ENCODE results near the gene GABRB1.

GABRB1 gene

DNA sequence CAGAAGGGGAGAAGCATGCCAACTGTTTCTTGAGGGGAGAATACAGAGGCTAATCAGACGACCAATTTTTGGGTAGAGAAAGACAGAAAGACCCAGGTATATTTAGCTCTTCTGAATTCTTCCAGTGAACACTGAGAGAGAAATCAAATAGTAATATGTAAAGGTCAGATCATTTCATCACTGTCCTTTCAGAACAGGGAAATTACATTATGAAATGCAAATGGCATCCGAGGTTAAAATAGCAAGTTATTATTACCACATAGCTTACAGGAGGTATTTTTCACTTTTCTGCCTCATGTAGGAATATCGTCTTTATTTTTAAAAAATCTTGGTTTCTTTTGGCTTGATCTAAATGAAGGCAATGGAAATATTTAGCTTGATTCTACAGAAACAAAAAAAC lies 18.0 kb downstream of the GABRB1 start:
- DNase-seq (ENCODE audit: low read depth): no peak

DNA sequence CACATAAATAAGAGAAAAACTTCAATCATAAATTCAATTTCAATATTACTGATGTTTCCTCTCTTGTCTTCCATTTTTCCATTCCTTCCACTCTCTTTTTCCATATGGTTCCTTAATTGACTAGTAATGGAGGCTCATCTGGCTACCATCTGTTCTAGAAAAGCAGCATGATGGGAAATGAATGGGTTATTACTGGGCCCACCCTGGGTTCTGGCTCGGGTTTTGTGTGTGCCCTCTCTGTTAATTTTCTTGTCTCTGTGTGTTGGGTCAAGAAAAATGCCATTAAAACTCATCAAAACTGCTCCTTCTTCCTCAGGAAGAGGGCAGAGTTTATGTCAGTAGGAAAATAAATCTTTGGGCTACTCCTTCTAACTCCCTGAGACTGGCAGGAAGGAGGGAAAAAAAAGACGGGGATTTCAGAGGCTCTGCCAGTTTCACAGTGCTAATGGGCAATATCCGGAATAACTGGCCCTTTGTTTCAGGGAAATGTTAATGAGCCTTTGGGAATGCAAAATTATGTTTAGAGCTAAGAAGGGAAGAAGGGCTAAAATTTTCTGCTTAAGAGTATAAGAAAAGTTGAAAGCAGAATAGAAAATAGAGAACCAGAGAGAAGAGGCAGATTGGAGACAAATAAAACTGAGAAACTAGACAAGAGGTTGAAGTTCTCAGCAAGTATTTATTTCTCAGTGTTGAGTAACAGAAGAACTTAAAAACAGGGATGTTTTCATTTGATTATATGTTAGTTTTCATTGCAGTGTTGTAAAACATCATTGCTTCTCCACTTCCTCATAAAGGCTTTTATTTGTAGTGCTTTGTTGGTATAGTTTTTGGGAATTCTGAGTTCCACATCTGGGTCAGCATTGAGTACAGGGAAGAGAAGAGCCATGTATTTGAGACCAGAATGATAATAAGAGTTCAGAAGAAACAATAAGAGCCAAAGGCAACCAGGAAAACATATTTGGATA lies 19.7 kb downstream of the GABRB1 start:
- no peak for DNase-seq (ENCODE audit: low read depth)

DNA sequence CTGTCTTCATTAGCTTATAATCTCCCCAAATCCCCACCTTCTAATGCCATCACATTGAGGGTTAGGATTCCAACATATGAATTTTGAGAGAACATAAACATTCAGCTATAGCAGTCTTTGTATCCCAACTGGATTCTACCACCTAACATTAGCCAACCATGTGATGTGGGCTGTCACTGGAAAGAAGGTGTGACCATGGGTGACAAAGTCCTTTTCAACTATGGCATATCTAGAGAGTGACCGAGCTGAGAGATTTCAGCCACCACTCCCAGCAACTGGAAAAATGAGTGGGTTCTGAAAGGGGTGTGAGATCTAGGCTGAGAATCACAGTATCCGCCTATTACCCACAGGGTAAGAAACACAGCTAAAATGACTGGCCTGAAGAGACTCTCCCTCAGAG lies 22.1 kb downstream of the GABRB1 start:
- DNase-seq (ENCODE audit: low read depth): no peak

DNA sequence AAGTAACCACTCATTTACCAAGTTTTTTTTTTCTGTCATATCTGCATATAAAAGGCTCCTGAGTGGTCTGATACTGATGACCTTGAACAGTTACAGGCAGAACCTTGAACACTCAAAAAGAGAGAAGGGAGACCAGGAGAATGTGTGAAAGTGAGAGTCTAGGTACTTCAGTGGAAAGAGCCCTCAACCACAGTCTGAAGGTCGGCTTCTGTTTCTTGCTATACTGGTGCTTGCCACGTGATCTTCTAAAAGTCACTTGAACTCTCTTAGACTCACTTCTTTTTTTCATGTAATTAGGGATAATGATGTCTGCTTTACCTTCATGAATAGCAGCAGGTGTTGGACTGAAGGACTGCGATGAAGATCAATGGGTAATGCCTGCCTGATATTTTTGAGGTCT lies 22.8 kb downstream of the GABRB1 start:
- no peak for DNase-seq (ENCODE audit: low read depth)

DNA sequence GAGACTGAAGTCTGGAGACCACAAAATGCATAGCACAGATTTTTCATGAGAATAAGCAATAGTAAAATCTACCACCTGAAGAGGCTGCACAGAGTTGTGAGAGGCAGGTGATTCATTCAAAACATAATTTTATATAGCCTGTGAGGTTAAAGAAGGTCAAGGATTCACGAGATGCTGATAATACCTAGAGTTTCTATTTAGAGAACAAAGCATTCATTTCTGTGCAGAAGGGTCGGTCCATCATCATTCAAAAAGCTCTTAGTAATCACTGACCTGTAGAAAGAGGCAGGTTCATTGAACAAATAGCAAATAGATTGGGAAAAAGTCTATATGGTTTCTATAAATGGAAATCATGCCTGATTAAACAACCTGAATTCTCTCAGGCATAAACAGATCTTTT lies 26.6 kb downstream of the GABRB1 start:
- no peak for DNase-seq (ENCODE audit: low read depth)

DNA sequence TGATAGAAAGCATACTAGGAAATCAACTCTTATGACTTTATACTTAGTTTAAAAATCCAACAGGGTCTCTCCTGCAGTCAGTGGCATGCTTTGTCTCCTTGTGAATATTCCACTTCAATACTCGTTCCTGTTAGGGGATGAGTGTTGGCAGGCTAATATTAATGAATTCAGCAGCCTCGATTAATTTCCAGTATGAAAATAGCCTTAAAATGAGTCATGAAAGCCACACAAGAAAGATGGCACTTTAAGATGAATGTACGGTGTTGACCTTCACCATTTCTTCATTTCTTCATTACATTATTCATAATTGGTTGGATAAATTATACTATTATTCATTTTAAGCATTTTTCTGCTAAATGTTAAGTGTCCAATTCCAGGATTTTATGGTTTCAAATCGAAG lies 29.2 kb downstream of the GABRB1 start:
- DNase-seq (ENCODE audit: low read depth): no peak

DNA sequence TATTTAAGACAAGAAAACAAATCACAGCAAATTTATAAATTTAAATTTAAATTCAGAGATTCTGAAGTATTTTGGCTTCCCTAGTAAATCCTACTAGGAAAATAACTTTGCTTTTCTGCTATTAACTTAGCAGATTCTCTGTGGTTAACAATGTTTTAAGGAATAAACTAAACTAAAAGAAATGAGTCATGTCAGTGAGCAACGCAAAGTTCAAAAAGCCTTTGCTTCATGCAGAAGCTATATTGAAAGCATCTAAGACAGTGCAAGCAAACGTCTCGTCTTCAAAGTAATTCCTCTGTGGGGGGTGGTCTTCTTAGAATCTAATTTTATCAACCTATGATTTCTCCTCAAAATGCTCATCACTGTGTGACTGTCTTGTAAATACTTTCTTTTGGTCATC lies 30.1 kb downstream of the GABRB1 start:
- no peak for DNase-seq (ENCODE audit: low read depth)

DNA sequence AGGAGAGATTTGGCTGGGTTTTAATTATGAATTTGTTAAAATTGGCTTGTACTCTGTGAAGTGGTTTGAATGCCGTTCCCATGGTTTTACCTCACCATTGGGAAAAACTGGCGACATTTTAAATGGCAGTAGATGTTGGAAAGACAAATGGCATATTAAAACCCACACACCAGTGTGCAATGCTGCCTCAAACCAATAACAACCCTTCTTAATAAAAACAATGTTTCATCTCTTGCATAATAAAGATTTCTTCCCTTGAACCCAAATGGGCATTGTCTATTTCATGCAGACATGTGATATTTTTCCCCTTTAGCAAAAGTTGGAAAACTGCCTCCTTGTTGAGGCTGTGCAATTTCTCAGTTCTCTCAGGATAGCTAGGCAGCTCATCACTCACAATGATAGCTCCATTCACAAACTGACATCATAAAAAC lies 33.7 kb downstream of the GABRB1 start:
- DNase-seq (ENCODE audit: low read depth): no peak

DNA sequence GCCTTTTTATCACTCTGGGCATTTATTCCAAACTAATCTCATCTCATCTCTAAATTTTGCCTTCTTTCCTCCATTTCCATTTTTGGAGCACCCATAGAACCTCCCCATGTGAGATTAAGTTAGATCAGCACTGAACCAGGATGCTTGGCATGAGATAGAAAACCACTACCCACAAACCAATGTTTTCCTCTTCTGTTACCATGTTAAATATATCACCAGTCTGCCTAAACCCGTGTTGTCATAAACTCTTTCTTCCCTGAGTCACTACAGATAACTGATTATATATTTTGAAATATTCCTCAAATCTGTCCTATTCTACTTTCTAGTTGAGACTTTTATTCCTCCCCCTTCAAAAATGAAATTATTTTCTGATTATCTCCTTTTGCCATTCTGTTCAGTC lies 37.6 kb downstream of the GABRB1 start:
- DNase-seq (ENCODE audit: low read depth): no peak

DNA sequence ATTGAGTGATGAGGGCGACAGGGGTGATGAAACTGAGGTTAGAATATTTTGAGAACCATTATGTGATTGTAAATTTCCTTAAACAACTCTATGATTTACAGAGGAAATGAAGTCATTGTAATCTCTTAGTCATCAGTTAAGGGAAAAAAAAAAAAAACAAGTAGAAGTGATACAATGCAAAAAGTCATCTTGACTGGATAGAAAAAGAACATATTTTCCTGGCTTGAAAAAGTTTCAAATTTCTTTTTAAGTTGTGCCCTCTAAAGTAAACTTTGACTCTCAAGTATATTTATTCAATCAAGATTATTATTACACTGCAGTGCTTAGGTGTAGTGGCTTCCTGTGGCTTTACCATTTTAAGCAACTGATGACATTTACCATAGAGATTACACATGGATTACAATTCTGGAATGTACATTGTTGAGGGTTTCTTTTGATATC lies 40.6 kb downstream of the GABRB1 start:
- DNase-seq (ENCODE audit: low read depth): no peak

DNA sequence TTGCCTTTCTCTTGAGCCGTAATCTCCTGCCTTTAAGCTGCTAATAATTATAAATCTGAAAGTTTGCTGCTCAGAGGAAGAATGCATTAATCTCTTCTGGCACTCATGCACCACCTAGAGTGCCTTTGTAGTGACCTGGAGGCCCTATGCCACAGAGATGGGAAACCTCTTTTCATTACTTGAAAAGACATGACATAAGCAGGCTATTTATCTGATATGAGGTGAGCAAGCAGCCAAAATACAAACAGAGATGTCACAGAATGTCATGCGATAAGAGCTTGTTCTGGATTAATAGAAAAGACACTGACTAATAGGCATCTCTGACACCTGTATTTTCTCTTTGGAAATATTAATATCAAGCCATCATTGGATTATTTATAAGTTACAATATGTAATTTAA lies 42.3 kb downstream of the GABRB1 start:
- no peak for DNase-seq (ENCODE audit: low read depth)

DNA sequence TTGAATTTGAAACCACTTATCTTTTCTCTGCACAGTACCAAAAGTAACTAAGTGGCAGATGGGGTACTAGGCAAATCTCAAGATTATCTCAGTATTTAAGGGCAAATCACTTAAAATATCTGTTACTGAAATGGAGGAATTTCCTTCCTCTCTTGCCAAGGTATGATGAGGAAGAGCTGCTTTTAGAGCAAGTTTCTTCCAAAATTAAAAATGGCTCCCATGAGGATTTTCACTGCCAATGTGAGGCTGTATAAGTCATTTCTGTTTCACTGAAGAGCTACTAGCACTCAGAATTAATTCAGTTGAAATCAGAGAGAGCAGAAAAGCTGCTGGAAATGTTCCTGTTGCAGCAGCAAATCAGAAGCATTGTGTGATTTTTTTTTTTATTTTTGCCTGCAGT lies 43.4 kb downstream of the GABRB1 start:
- DNase-seq (ENCODE audit: low read depth): no peak

DNA sequence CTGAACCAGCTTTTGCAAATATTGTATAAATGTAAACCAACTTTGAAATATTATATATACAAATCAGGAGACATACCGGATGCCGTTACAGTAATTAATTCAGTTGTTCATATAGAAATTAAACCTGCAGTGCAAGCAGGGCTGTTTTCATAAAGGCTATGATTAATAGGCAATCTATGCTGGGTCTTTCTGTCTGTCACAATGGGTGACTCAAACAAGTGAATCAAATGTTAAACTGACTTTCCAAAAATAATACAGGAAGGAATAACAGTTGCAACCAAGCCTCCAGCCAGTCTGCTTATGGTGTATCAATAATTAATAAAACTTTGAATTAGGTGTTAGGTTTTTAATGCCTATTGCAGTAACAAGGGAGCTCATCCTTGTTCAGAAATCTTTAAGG lies 43.9 kb downstream of the GABRB1 start:
- no peak for DNase-seq (ENCODE audit: low read depth)

DNA sequence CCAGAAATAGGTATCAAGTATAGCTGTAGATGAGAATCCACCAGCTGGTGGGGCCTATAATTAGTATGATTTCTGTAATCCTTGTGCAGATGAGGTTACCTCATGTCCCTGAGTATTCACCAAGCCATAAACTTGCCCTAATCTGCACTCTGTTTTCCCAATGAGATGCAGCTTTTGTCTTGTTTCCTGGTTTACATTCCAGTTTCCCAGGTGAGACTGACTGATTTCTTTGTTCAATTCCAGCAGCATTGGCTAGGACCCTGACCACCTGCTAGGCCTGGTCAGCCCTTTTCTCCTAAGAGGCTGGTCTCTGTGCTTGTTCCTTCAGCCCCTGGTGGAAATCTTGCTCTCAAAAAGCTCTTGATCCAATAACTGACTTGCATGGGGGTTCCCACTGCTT lies 44.6 kb downstream of the GABRB1 start:
- no peak for DNase-seq (ENCODE audit: low read depth)

DNA sequence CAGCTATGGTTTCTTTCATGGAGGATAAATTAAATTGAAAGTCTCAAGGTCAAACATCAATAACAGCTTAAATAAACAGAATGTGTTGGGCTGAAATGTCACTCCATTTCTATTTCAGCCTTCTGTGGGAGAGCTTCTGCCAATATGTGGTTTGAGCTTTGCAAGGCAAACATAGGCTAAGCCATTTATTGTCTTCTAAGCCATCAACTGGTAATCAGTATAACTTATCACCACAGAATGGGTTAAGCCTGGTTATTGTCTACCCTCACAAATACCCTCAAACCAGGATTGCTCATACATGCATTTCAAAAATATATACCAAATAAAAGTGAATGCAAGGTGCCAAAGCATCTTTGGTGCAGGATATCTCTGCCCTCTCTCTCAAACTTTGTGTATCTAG lies 52.7 kb downstream of the GABRB1 start:
- DNase-seq (ENCODE audit: low read depth): no peak

DNA sequence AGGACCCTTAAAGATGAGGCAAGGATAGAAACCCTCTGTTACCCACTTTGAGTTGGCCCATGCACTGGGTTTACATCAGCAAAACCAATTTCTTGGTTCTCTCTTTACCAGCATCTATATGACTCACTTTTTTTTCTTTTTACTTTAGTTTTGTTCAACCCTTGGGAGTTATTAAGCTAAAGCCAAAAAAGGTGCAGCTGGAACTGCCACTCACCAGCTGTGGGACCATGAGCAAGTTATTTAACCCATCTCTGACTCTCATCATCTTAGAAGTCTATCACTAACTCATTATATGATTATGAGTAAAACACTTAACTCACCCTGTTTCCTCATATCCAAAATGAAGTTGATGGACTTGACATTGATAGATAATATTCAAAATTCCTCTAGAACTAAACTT lies 53.4 kb downstream of the GABRB1 start:
- no peak for DNase-seq (ENCODE audit: low read depth)

DNA sequence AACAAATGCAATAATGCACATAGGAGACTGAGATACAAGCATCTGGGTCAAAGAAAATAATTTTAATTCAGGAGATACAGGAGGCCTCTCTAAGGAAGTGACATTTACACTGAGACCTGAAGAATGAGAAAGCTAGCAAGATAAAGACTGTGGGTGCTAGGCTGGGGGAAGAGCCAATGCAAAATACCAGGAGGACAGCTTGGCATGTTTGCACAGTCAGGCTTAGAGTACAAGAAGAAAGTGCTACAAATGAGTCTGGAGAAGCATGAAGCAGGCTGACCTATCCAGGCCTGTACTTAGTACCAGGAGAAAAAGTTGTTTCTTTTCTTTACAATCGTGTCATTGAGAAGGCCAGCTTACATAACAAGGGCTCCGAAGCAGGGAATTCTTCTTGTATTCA lies 56.9 kb downstream of the GABRB1 start:
- no peak for DNase-seq (ENCODE audit: low read depth)

DNA sequence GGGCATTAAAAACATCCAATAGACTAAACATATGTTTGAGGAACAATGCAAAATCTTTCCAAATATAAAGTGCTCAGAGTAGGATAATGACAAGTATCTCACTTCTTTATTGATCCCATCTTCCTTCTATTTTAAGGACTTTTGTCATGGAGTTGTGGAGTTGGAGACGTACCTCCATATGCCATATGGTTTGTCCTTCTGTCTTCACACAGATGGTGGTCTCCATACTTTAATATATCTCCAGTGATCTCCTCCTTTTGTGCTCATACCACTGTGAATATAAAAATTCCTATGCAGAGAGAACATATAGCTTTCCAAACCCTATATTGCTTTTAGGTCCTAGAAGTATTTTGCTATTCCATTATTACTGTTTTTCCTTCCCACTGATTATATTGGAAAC lies 64.5 kb downstream of the GABRB1 start:
- DNase-seq (ENCODE audit: low read depth): no peak

DNA sequence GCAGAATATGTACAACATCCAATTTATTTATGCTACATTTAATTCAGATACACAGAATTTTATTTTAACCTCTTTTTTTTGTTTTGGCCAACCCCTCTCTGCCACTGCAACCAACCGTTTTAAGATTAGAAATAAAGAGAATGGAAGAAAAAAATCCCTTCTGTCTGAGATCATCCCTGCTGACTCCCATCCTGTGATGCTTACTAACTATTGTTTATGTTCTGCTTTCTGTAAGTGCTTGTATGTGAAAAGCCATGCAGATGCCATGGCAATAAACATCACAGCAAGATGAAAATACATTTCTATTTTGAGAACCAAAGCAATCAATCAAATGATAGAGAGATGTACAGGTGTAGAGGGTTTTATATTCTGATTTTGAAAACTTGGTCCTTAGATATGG lies 70.1 kb downstream of the GABRB1 start:
- no peak for DNase-seq (ENCODE audit: low read depth)

DNA sequence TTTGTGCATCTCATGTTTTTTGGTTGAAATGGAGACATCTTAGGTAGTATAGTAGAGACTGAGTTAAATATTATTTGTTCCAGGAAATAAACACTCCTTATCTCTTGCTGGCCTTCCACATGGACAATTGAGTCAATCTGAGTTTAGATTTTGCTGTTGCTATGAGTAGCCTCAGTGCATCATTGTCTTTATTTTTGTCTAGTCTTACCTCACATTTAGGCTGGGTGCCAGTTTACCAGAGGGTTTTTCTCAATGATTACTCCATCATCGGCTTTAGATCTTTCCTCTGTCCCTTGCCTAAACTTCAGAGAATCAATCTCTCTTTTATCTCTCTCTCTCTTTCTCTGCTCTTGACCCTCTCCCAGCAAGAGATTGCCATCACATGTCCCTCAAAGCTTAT lies 73.6 kb downstream of the GABRB1 start:
- DNase-seq (ENCODE audit: low read depth): no peak

DNA sequence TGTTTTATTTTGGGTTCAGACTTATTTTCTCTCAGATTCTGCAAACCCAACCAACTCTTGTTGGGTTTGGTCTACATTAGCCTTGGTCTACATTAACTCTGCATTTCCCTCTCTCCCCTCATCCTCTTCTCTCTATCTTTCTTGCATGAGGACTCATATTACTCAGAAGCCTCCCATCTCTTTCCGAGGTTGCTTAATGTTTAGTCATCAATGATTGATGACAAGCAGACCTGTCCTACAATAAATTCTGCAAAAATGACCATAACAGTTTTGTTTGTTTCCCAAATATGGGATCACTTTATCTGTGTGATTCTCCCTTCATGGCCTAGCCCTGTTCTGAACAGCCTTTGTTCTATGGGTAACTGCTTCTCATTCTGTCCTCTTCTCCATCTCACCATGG lies 75.2 kb downstream of the GABRB1 start:
- DNase-seq (ENCODE audit: low read depth): no peak

DNA sequence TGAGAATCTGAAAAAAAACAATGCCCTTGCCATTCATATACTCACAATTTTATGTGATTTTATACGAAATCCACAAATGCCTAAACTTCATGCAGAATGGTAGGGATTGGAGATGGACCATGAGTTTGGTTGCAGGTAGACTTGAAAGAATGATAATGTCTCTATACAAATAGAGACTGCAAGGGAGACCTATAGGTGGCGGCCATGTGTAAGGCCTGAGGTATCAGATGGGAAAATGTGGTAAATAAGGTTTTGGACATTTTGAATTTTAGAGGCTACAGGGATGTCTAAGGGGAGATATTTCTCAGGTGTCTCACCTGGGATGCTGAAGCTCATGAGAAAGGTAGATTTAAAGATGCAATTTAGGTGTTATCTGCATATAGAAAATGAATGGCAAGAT lies 78.0 kb downstream of the GABRB1 start:
- DNase-seq (ENCODE audit: low read depth): no peak

DNA sequence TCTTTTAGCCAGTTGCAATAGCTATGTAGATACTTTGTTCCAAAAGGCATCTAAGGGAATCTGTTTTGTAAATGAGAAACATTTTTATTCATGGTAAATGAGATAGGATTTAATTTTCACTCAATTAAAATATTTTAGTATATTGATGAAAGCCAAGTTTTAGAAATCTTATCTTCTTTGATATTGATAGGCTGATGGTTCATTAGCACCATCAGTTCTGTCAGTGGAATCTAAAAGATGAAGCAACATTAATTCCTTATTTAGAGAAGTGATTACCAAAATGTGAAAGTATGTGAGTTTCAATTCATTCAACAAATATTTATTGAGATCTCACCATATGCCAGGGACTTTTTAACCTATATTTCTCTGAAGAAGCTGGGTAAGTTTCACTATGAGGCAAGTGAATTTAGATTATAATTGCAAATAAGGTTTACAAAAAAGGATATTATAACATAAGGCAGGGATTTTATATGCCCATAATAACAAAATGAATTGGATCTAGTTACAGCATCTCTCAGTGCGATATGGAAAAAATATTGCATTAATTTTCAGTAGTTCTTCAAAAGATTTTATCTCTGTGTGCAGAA lies 79.3 kb downstream of the GABRB1 start:
- DNase-seq (ENCODE audit: low read depth): no peak

Data from CMK (cell line).